ENCODE results near the gene PDZD2.

- TF ChIP-seq CTCF (IDR thresholded peaks at IDR 0.05; ENCODE audit: poor library complexity, severe bottlenecking) (no peak), REST (IDR thresholded peaks at IDR 0.05; ENCODE audit: borderline replicate concordance) (no peak), POLR2AphosphoS5 (IDR thresholded peaks at IDR 0.05) (no peak), EP300 (conservative IDR thresholded peaks at IDR 0.05; ENCODE audit: poor library complexity, severe bottlenecking) (no peak)
Observed at GRCh38 chr5:32100230-32100629, 461.3 kb downstream of the PDZD2 start.
